ENCODE measurements around the gene KRT39. TPM values are rescaled to one million over a fixed set of nuclear protein-coding genes. Genes with fewer than 3 reads are reported as not detected.
A peak's percentile ranks its signal among the peaks of the same experiment; 100 is the strongest.
"Not testable (repeated sequence)": the region's sequence is repeated elsewhere in the genome, so short reads cannot be mapped to it uniquely, and the experiment has no call there.

KRT39 gene
- total RNA-seq, 1 donor from 2014 or later: not detected

GRCh38 chr17:40940266-40940665 lies 26.5 kb downstream of the KRT39 start:
- no peak for DNase-seq (ENCODE audit: low spot score)

GRCh38 chr17:40938981-40939380 lies 27.8 kb downstream of the KRT39 start:
- no peak for DNase-seq (ENCODE audit: low spot score)

GRCh38 chr17:40937384-40937819 lies 29.3 kb downstream of the KRT39 start, which contains the start of gene KRT23:
Gene KRT23, minus strand, starts transcription at chr17:40937646. Its CDS starts 1,043 bp downstream, at chr17:40936603.
- DNase-seq (ENCODE audit: low spot score): no peak

GRCh38 chr17:40936976-40937375 lies 29.8 kb downstream of the KRT39 start:
- no peak for DNase-seq (ENCODE audit: low spot score)

- DNase-seq (ENCODE audit: low spot score): peak; percentile 33
These were observed 30.2 kb downstream of the KRT39 start for GRCh38 chr17:40936437-40936971.

GRCh38 chr17:40935624-40936023 lies 31.1 kb downstream of the KRT39 start:
- no peak for DNase-seq (ENCODE audit: low spot score)

- DNase-seq (ENCODE audit: low spot score): no peak
These were observed 34.1 kb downstream of the KRT39 start for GRCh38 chr17:40932608-40933007.

- DNase-seq (ENCODE audit: low spot score): no peak
These were observed 35.4 kb downstream of the KRT39 start for GRCh38 chr17:40931311-40931710.

- DNase-seq (ENCODE audit: low spot score): no peak
These were observed 40.4 kb downstream of the KRT39 start for GRCh38 chr17:40926341-40926740.

GRCh38 chr17:40922239-40922638 lies 44.5 kb downstream of the KRT39 start:
- DNase-seq (ENCODE audit: low spot score): peak; percentile 74

- DNase-seq (ENCODE audit: low spot score): no peak
These were observed 45.7 kb downstream of the KRT39 start for GRCh38 chr17:40921026-40921425.

- DNase-seq (ENCODE audit: low spot score): not testable (repeated sequence)
These were observed 49.6 kb downstream of the KRT39 start for GRCh38 chr17:40917116-40917515.

- no peak for DNase-seq (ENCODE audit: low spot score)
These were observed 50.4 kb downstream of the KRT39 start for GRCh38 chr17:40916366-40916765.

- DNase-seq (ENCODE audit: low spot score): no peak
These were observed 51.0 kb downstream of the KRT39 start for GRCh38 chr17:40915721-40916256.

- no peak for DNase-seq (ENCODE audit: low spot score)
These were observed 51.5 kb downstream of the KRT39 start for GRCh38 chr17:40915199-40915661.

GRCh38 chr17:40914075-40914855 lies 52.5 kb downstream of the KRT39 start:
- no peak for DNase-seq (ENCODE audit: low spot score)

- DNase-seq (ENCODE audit: low spot score): no peak
These were observed 54.1 kb downstream of the KRT39 start for GRCh38 chr17:40912486-40913210.

GRCh38 chr17:40910441-40910841 lies 56.3 kb downstream of the KRT39 start:
- no peak for DNase-seq (ENCODE audit: low spot score)

- no peak for DNase-seq (ENCODE audit: low spot score)
These were observed 57.0 kb downstream of the KRT39 start for GRCh38 chr17:40909755-40910154.

GRCh38 chr17:40909351-40909750 lies 57.4 kb downstream of the KRT39 start:
- DNase-seq (ENCODE audit: low spot score): peak; percentile 85

Measured in mucosa of gallbladder (tissue), 1 donor.